Activated naive CD4-positive, alpha-beta T cell treated with anti-CD3 and anti-CD28 coated beads for 36 hours (primary cell): ENCODE measurements around the gene DCAKD. TPM values are rescaled to one million over a fixed set of nuclear protein-coding genes. Genes with fewer than 3 reads are reported as not detected.

Experiments
- CTCF ChIA-PET: fragments of 350-600 bp; sonication (Branson Sonifier 250); formaldehyde crosslinking; loops from one replicate; lab custom pipeline; 2021; ENCODE audit warnings: antibody characterized with exemption; lab: Charles Lee
- DNase-seq: peaks from one replicate; pipeline ENCODE4 v3.0.0-alpha.2; 2020
- H3K27ac Mint-ChIP-seq: one replicate; pipeline ENCODE4 v1.8.0; 2021; ENCODE audit warnings: mild to moderate bottlenecking, mixed read lengths
- H3K27me3 Mint-ChIP-seq: one replicate; pipeline ENCODE4 v1.8.0; 2021; ENCODE audit warnings: low read depth, mixed read lengths
- H3K36me3 Mint-ChIP-seq: one replicate; pipeline ENCODE4 v1.8.0; 2021; ENCODE audit warnings: low read depth, mixed read lengths
- H3K4me1 Mint-ChIP-seq: one replicate; pipeline ENCODE4 v1.8.0; 2021; ENCODE audit warnings: low read depth, mixed read lengths
- H3K4me3 Mint-ChIP-seq: one replicate; pipeline ENCODE4 v1.8.0; 2021; ENCODE audit warnings: mild to moderate bottlenecking, moderate library complexity, mixed read lengths
- H3K9me3 Mint-ChIP-seq: one replicate; pipeline ENCODE4 v1.8.0; 2021; ENCODE audit warnings: mixed read lengths
- intact Hi-C: fragments of 100-400 bp; cut with micrococcal nuclease; formaldehyde crosslinking; loops from one replicate; pipeline ENCODE4 v1.15.1; 2023
- total RNA-seq, 2 experiments: library from RNA; stranded (reverse); gene quantifications; one replicate each; pipeline ENCODE4 v1.2.3, GENCODE V29; 2021

Gene DCAKD
- total RNA-seq, 2 experiments from 2014 or later = 38.1 to 38.9 TPM

DNA sequence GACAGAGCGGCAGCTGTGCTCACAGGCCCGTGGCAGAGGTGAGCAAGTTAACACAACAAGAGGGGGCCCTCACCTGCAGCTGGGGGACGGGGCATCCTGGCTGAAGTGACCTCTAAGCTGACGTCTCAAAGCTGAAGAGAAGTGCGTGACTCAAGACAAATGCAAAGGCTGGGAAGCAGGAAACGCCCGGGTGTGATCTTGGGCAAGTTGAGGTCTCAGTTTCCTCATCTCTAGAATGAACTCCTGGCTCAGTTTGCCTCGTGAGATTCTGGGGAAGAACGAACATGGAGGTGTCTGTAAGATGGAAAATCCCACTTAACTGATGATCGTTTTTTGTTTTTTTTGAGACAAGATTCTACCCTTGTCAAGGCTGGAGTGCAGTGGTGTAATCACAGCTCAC, 43.2 kb downstream of the DCAKD start:
- Mint-ChIP-seq H3K36me3 (no peaks in the 10 kb centered on the region), H3K4me3 (no peak overlapping the region), H3K4me1 (no peaks in the 10 kb centered on the region), H3K27ac (no peak overlapping the region), H3K9me3 (no peaks in the 10 kb centered on the region), H3K27me3 (peaks cover 10% of the 10 kb centered on the region)
- intact Hi-C loops = no loop called here
- no peak for DNase-seq
- CTCF ChIA-PET = no interaction called here

DNA sequence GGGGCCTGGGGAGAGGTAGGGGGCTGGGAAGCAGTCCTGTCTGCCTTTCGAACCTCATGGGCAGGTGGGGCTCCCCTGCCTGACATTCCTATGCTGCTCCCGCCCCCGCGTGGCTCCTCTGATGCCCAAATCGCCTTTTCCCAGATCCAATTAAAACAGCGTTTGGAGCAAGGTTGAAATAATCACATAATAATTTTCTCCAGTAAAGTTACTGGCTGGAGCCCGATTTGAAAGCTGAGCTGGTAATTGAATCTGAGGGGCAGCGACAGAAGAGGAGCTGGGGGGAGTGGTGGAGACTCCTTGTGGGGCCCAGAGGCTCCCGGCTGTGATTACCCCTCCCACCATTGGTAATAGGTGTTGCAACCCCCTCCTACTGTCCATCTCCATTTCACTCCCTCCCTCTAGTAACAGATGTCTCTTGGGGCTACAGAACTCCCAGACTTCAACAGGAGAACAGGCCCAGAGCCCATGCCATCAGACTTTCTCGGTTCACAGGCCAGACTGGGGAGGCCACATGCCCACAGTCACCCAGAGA, 44.4 kb downstream of the DCAKD start:
- Mint-ChIP-seq H3K4me1 (no peaks in the 10 kb centered on the region), H3K36me3 (no peaks in the 10 kb centered on the region), H3K27me3 (peaks cover 10% of the 10 kb centered on the region), H3K27ac (no peak overlapping the region), H3K9me3 (no peaks in the 10 kb centered on the region), H3K4me3 (no peak overlapping the region)
- DNase-seq = no peak
- intact Hi-C loops = no loop called here
- CTCF ChIA-PET = no interaction called here

DNA sequence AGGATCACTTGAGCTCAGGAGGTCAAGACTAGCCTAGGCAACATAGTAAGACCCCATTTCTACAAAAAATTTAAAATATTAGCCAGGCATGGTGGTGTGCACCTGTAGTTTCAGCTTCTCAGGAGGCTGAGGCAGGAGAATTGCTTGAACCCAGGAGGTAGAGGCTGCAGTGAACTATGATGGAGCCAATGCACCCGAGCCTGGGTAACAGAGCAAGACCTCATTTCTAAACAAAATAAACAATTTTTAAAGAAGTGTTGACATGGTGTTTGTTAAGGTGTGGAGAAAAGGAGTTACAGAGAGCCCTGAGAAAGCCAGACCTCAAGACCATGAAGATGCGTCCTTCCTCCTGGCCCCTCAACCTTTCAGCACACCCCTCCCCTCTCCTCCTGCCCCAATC, 45.7 kb downstream of the DCAKD start:
- CTCF ChIA-PET = interaction anchor here (1.0 to 1.2 kb wide), 2 partner anchors 35 to 128 kb away, joined by 3 read pairs; no protein-coding TSS in a partner anchor
- intact Hi-C loops = no loop called here
- Mint-ChIP-seq H3K36me3 (no peaks in the 10 kb centered on the region), H3K4me3 (no peak overlapping the region), H3K9me3 (no peaks in the 10 kb centered on the region), H3K27me3 (peaks cover 10% of the 10 kb centered on the region), H3K4me1 (no peaks in the 10 kb centered on the region), H3K27ac (no peak overlapping the region)
- no peak for DNase-seq

DNA sequence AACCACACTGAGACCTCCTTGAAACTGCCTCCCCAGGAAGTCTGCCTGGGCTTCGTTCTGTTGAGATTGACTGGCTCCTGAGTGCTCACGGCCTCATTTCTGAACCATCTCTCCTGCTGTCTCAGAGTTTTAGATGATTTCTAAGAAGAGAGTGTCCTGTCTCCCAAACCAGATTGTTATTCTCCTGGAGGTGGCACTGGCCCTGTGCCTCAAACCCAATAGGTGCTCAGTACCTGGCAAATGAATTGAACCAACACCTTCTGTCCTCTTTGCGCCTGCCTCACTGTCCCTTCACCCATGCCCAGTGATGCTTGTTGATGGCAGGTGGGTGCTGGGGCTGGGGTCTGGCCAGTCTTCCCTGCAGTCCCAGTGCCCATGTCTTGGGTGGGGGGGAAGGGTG, 47.0 kb downstream of the DCAKD start:
- CTCF ChIA-PET = interaction anchor here (0.6 kb wide), 1 partner anchor 45 kb away, joined by 5 read pairs; no protein-coding TSS in a partner anchor
- H3K9me3 Mint-ChIP-seq = peaks cover under 1% of the 10 kb centered on the region

DNA sequence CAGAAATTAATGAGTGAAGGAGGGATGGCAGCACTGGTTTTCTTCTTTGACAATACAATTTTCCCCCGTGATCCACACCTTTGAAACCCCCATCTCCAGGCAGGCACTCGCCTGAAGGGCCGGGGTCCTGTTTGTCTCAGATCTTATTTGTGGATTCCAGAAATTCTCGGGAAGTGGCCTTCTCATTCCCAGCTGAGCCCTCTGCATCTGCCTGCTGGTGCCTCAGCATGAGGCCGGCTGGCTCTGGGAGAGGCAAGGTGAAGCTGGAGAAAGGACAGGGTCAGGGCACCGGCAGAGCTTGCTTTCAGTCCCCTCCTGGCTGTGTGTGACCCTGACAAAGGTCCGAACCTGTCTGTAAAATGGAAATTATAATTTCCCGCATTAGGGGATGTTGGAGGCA, 47.6 kb downstream of the DCAKD start:
- H3K4me1 Mint-ChIP-seq = no peaks in the 10 kb centered on the region
- CTCF ChIA-PET = no interaction called here
- DNase-seq = no peak
- peaks cover 4% of the 10 kb centered on the region for H3K9me3 Mint-ChIP-seq
- H3K4me3 Mint-ChIP-seq = no peak overlapping the region
- no peaks in the 10 kb centered on the region for H3K36me3 Mint-ChIP-seq
- H3K27ac Mint-ChIP-seq = no peak overlapping the region
- intact Hi-C loops = no loop called here
- H3K27me3 Mint-ChIP-seq = peaks cover 10% of the 10 kb centered on the region

More for the DNA sequence above, 47.0 kb downstream of the DCAKD start:
- Mint-ChIP-seq H3K27me3 (peaks cover 10% of the 10 kb centered on the region), H3K4me1 (no peaks in the 10 kb centered on the region), H3K27ac (no peak overlapping the region), H3K4me3 (no peak overlapping the region), H3K36me3 (no peaks in the 10 kb centered on the region)
- no peak for DNase-seq
- intact Hi-C loops = no loop called here

DNA sequence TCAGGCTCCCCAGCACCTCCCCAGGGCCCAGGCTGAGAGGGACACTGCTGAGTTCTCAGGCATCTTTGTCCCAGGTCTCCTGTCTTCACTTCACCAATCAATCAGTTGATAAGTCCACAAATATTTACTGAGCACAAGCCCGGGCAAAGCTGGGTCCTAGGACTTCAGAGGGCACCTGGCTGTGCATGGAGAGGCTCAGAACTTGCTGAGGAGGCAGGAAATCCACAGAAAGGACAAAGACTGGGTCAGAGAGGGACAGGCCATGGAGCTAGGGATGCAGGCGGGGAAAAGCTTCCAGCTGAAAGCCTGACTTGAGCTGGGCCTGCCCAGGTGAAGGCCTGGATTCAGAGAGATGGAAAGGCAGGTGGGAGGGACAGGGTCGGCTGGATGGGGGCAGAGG, 50.1 kb downstream of the DCAKD start:
- H3K9me3 Mint-ChIP-seq = peaks cover 4% of the 10 kb centered on the region
- no peaks in the 10 kb centered on the region for H3K4me1 Mint-ChIP-seq
- H3K4me3 Mint-ChIP-seq = no peak overlapping the region
- peaks cover 2% of the 10 kb centered on the region for H3K27me3 Mint-ChIP-seq
- CTCF ChIA-PET = no interaction called here
- no peak overlapping the region for H3K27ac Mint-ChIP-seq
- intact Hi-C loops = no loop called here
- DNase-seq = no peak
- no peaks in the 10 kb centered on the region for H3K36me3 Mint-ChIP-seq

DNA sequence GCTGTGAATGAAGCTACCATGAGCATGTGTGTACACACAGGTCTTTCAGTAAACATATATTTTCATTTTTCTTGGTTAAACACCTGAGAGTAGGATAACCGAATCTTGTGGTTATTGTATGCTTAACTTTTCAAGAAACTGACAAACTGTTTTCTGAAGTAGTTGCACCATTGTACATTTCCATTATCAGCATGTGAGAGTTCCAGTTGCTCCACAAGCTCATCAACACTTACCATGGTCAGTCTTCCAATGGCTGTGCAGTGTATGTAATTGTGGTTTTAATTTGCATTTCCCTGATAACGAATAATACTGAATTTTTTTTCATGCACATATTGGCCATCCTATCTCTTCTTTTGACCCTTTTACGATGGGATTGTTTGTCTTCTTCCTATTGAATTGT, 52.0 kb downstream of the DCAKD start:
- peaks cover 5% of the 10 kb centered on the region for H3K27me3 Mint-ChIP-seq
- H3K36me3 Mint-ChIP-seq = no peaks in the 10 kb centered on the region
- intact Hi-C loops = no loop called here
- CTCF ChIA-PET = no interaction called here
- H3K27ac Mint-ChIP-seq = no peak overlapping the region
- peaks cover 4% of the 10 kb centered on the region for H3K9me3 Mint-ChIP-seq
- no peak for DNase-seq
- H3K4me3 Mint-ChIP-seq = no peak overlapping the region
- no peaks in the 10 kb centered on the region for H3K4me1 Mint-ChIP-seq

DNA sequence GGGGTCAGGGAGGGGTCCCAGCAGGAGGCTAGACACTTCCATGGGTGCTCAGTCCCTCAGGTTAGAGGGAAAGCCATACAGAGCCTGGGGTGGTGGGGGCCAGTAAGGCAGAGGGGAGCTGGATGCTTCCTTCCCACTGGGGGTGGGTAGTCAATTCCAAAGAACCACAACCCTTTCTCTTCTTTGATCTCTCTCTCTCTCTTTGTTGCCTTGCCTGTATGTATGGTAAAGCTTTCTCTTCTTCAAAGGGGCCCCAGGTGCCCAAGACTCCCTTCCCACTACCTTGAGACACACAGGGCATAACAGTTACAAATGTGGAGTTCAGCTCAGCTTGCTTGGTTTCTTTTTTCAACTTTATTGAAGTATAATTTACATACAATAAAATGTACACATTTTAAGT, 52.8 kb downstream of the DCAKD start:
- Mint-ChIP-seq H3K4me3 (no peak overlapping the region), H3K27me3 (peaks cover 7% of the 10 kb centered on the region), H3K4me1 (no peaks in the 10 kb centered on the region), H3K27ac (no peak overlapping the region), H3K9me3 (peaks cover 4% of the 10 kb centered on the region), H3K36me3 (no peaks in the 10 kb centered on the region)
- CTCF ChIA-PET = no interaction called here
- intact Hi-C loops = no loop called here
- no peak for DNase-seq

DNA sequence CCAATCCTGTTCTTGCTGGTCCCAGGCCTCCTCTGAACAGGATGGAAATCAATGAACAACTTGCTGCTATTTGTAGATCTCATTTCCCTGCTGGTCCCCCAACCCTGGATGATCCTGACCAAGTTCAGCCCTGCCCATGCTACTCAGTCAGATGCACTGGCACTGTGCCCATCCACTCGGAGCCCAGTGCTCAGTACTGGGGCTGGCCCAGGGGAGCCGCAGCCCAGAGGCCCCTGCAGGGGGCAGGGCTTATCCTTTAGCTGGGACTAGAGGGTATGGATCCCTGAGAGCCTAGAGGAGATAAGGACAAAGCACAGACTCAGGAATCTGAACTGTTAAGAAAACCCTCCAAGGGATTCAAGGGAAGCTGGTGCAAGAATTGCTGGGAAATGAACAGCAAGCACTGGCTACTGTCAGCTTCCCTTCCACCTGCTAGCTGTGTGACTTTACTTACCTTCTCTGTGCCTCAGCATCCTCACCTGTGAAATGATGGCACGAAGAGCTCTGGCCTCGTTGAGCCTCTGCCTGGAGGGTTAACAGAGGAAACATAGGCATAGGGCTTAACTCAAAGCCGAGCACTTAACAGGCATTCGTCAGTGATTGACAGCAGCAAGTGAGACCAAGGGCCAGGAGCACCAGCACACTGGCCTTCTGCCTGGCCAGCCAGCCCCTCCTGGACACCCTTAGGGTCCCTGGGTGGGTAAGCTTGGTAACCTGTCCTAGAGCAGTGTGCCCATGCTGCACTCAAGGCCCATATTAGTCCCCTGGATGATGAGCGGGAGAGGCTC, 53.5 kb downstream of the DCAKD start:
- Mint-ChIP-seq H3K4me1 (no peaks in the 10 kb centered on the region), H3K27me3 (peaks cover 7% of the 10 kb centered on the region), H3K36me3 (no peaks in the 10 kb centered on the region), H3K27ac (no peak overlapping the region), H3K4me3 (no peak overlapping the region), H3K9me3 (peaks cover 4% of the 10 kb centered on the region)
- intact Hi-C loops = no loop called here
- DNase-seq = no peak
- CTCF ChIA-PET = no interaction called here

DNA sequence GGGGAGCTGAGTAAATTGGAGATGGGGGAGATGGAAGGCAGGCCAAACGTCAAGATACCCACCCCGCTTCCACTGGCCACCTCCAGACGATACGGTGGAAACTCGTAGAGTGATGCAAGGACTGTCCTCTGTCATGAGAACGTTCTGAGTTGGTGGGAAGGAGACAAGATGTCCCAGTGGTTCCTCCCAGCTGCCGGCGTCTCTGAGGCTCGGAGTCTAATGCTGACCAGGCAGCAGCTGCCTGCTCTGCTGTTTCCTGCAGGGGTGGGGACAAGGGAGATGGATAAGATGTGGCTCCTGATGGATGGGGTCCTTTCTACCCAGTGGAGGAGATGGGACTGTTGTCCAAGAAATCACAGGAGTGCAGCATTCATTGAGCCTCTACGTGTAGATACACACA, 55.1 kb downstream of the DCAKD start:
- CTCF ChIA-PET = interaction anchor here (0.6 to 0.9 kb wide), 2 partner anchors 28 to 446 kb away, joined by 3 to 4 read pairs; no protein-coding TSS in a partner anchor
- H3K27ac Mint-ChIP-seq = no peak overlapping the region
- peaks cover 4% of the 10 kb centered on the region for H3K9me3 Mint-ChIP-seq
- no peak for DNase-seq
- H3K27me3 Mint-ChIP-seq = peaks cover 7% of the 10 kb centered on the region
- H3K36me3 Mint-ChIP-seq = no peaks in the 10 kb centered on the region
- intact Hi-C loops = no loop called here
- H3K4me1 Mint-ChIP-seq = no peaks in the 10 kb centered on the region
- H3K4me3 Mint-ChIP-seq = no peak overlapping the region

DNA sequence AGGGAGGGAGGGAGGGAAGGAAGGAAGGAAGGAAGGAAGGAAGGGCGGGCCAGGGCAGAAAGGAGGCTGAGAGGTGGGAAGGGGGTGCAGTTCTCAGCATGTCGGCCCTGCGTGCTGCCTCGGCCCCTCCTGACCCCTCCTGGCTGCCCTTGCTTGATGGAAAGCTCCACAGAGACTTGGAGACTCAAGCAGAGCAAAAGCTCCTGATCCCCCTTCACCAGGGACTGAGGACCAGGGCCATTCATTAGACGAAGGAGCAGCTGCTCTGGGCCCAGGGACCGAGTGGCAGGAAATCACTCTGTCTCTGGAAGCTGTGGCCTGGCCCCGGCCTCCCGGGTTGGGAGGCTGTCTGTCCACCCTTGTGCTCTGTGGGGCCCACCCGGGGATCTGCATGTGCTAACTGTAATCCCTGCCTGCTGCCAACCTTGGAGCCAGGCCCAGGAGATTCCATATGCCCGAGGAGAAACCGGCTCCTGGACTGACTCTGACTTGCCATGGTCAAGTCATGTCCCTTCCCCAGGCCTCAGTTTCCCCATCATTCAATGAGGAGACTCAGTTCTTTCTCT, 55.9 kb downstream of the DCAKD start:
- H3K4me3 Mint-ChIP-seq = no peak overlapping the region
- no peaks in the 10 kb centered on the region for H3K4me1 Mint-ChIP-seq
- H3K9me3 Mint-ChIP-seq = peaks cover 4% of the 10 kb centered on the region
- H3K27ac Mint-ChIP-seq = no peak overlapping the region
- intact Hi-C loops = no loop called here
- H3K36me3 Mint-ChIP-seq = no peaks in the 10 kb centered on the region
- peaks cover 7% of the 10 kb centered on the region for H3K27me3 Mint-ChIP-seq
- DNase-seq = no peak
- CTCF ChIA-PET = interaction anchor here (0.9 kb wide), 1 partner anchor 29 kb away, joined by 3 read pairs; no protein-coding TSS in a partner anchor

DNA sequence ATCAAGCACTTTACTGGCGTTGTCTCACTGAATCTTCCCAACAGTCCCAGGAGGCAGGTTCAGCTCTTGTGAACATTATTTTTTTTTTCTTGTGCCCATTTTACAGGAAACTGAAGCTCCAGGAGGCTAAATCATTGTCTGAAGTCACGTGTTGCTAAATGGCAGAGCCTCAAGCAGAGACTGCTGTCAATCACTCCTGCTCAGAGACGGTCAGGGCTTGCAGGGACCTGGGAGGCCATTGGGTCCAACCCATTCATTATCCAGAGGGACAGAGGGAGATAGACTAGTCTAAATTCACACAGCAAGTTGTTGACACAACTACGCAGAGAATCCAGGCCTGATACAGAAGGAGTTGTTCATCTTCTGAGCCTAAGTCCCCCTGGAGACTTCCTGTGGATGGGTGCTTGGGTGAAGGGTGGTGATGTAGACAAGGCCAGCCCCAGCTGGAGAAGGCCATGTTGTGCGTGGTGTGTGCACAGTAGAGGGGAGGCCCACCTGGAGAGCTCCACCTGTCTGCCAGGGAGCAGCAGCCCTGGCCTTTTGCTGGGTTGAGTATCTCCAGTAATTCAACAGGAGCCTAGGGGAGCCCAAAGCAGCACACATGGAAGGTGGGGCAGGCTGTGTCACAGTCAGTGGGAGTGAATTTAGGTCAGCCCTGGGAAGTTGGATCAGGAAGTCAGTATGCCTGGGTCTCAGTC, 59.0 kb downstream of the DCAKD start:
- Mint-ChIP-seq H3K9me3 (no peaks in the 10 kb centered on the region), H3K36me3 (no peaks in the 10 kb centered on the region), H3K27me3 (peaks cover 20% of the 10 kb centered on the region), H3K27ac (no peak overlapping the region), H3K4me3 (no peak overlapping the region), H3K4me1 (peaks cover 9% of the 10 kb centered on the region)
- intact Hi-C loops = no loop called here
- no peak for DNase-seq
- CTCF ChIA-PET = no interaction called here
